DOHH2 (cell line): ENCODE data around the gene GREM1.

Experiments used
- EZH2phosphoT487 ChIP-seq: fragments of 200-600 bp; sonication (generic); IDR thresholded peaks from 2 replicates; pipeline ENCODE4 v1.6.1; 2017; ENCODE audit warnings: borderline replicate concordance, mild to moderate bottlenecking, antibody characterized with exemption, low read length, moderate library complexity, mixed read lengths
- TF ChIP-seq, protein P1 (sequence below): fragments of 200-600 bp; sonication (generic); IDR thresholded peaks from one replicate; pipeline ENCODE4 v1.5.1; 2014; ENCODE audit warnings: antibody characterized with exemption, mild to moderate bottlenecking, low read depth, low read length; ENCODE audit not compliant: poor library complexity, severe bottlenecking

DNA sequence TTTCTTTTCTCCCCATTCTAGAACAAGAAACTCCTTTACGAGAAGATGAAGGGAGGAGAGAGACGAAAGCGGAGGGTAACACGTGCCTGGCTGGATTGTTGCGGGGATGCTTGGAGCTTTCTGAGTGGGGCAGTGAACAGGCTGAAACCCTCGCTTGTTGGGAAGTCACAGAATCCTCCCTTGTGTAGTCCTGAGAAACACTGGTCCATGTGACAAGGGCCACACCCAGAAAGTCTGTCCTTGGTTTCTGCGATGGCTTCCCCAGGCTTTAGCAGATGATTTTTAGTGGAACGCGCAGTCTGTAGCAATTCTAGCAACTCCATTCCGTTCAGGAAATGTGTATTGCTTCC, 26.1 kb upstream of the GREM1 start:
- TF ChIP-seq, protein P1, sequence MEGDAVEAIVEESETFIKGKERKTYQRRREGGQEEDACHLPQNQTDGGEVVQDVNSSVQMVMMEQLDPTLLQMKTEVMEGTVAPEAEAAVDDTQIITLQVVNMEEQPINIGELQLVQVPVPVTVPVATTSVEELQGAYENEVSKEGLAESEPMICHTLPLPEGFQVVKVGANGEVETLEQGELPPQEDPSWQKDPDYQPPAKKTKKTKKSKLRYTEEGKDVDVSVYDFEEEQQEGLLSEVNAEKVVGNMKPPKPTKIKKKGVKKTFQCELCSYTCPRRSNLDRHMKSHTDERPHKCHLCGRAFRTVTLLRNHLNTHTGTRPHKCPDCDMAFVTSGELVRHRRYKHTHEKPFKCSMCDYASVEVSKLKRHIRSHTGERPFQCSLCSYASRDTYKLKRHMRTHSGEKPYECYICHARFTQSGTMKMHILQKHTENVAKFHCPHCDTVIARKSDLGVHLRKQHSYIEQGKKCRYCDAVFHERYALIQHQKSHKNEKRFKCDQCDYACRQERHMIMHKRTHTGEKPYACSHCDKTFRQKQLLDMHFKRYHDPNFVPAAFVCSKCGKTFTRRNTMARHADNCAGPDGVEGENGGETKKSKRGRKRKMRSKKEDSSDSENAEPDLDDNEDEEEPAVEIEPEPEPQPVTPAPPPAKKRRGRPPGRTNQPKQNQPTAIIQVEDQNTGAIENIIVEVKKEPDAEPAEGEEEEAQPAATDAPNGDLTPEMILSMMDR = no peak
- no peak for TF ChIP-seq EZH2phosphoT487
